Measurements from ENCODE around the gene ESAM. TPM values are rescaled to one million over a fixed set of nuclear protein-coding genes. Genes with fewer than 3 reads are reported as not detected.

Gene ESAM
- total and polyA plus RNA-seq, 2 donors (not counting 1 experiment from before 2014, with no cell fraction given) = 1.4 to 14.5 TPM

GRCh38 chr11:124751741-124752470, 10.2 kb downstream of the ESAM start, which contains the start of gene VSIG2:
TSS of gene VSIG2 (minus strand) at chr11:124752255. CDS start at chr11:124752137, 118 bp downstream.
- TF ChIP-seq CTCF (IDR thresholded peaks at IDR 0.05) = no peak
- TF ChIP-seq EZH2 (IDR thresholded peaks at IDR 0.05; ENCODE audit: borderline replicate concordance, insufficient read depth, low read depth, low read length, poor library complexity, severe bottlenecking) = no peak
- Mint-ChIP-seq H3K4me3 (no peak within 1 kb of the TSS), H3K4me1 (peaks cover 28% of the 10 kb centered on the region), H3K27me3 (peaks cover 4% of the 10 kb centered on the region), H3K9me3 (ENCODE audit: insufficient read depth) (no peaks in the 10 kb centered on the region), H3K27ac (no peak within 1 kb of the TSS)
- no peak for ATAC-seq (ENCODE audit: low read depth)
- no peaks in the 10 kb centered on the region for H3K9me3 ChIP-seq (ENCODE audit: control extremely low read depth in 1 of 3, control insufficient read depth in 2 of 3, insufficient read depth in 1 of 3, low read length in 2 of 3)
- H3K4me3 ChIP-seq (ENCODE audit: control extremely low read depth in 1 of 5, extremely low read depth in 1 of 5, insufficient read depth in 1 of 5, low read depth in 2 of 5, low read length in 4 of 5) = no peak within 1 kb of the TSS
- no peak within 1 kb of the TSS for H3K27ac ChIP-seq (ENCODE audit: low read length in 2 of 2)
- H3K79me2 ChIP-seq (ENCODE audit: control insufficient read depth, insufficient read depth, low read length) = peaks cover 8% of the 10 kb centered on the region
- ChIA-PET POLR2A (no interaction called here), CTCF (interaction anchor here (1.5 to 9.8 kb wide), 4 partner anchors 9 to 85 kb away, joined by 3 to 153 read pairs (median 13); partner anchors contain the start of gene ESAM)
- no peak for DNase-seq
- no peak within 1 kb of the TSS for H3K9ac ChIP-seq (ENCODE audit: low read length)
- WGBS (ENCODE audit: insufficient coverage) = 85% methylated on average over 27 of the region's 42 CpGs
- H3K4me2 ChIP-seq (replicated peaks; ENCODE audit: low read depth, low read length, poor library complexity, severe bottlenecking) = no peak within 1 kb of the TSS
- no peaks in the 10 kb centered on the region for H3K27me3 ChIP-seq (replicated peaks in 1 of 4; ENCODE audit: control extremely low read depth in 1 of 4, control insufficient read depth in 3 of 4, insufficient read depth in 4 of 4, low read length in 3 of 4)
- H4K20me1 ChIP-seq (ENCODE audit: control insufficient read depth, insufficient read depth, low read length, poor library complexity, severe bottlenecking) = no peaks in the 10 kb centered on the region
- H3K36me3 ChIP-seq (replicated peaks in 1 of 2; ENCODE audit: control extremely low read depth in 1 of 2, control insufficient read depth in 1 of 2, extremely low read depth in 1 of 2, insufficient read depth in 2 of 2, low read length in 1 of 2) = no peaks in the 10 kb centered on the region
- intact Hi-C loops (cut with micrococcal nuclease) = no loop called here
- H2AFZ ChIP-seq (ENCODE audit: insufficient read depth, low read depth, low read length, poor library complexity, severe bottlenecking) = no peak within 1 kb of the TSS
- H3K4me1 ChIP-seq (ENCODE audit: control insufficient read depth in 2 of 2, insufficient read depth in 2 of 2, low read length in 2 of 2) = peaks cover 24 to 35% of the 10 kb centered on the region in 2 donors

GRCh38 chr11:124751391-124751740, 10.7 kb downstream of the ESAM start:
- intact Hi-C loops (cut with micrococcal nuclease) = no loop called here
- DNase-seq (no peak), ATAC-seq (ENCODE audit: low read depth) (no peak)
- Histone ChIP-seq H3K36me3 (replicated peaks in 1 of 2; ENCODE audit: control extremely low read depth in 1 of 2, control insufficient read depth in 1 of 2, extremely low read depth in 1 of 2, insufficient read depth in 2 of 2, low read length in 1 of 2) (no peaks in the 10 kb centered on the region), H3K9ac (ENCODE audit: low read length) (no peak overlapping the region), H3K4me2 (replicated peaks; ENCODE audit: low read depth, low read length, poor library complexity, severe bottlenecking) (no peak overlapping the region), H4K20me1 (ENCODE audit: control insufficient read depth, insufficient read depth, low read length, poor library complexity, severe bottlenecking) (no peaks in the 10 kb centered on the region), H2AFZ (ENCODE audit: insufficient read depth, low read depth, low read length, poor library complexity, severe bottlenecking) (no peak overlapping the region), H3K4me1 (ENCODE audit: control insufficient read depth in 2 of 2, insufficient read depth in 2 of 2, low read length in 2 of 2) (peaks cover 24 to 35% of the 10 kb centered on the region in 2 donors), H3K4me3 (ENCODE audit: control extremely low read depth in 1 of 5, extremely low read depth in 1 of 5, insufficient read depth in 1 of 5, low read depth in 2 of 5, low read length in 4 of 5) (no peak overlapping the region), H3K27me3 (replicated peaks in 1 of 4; ENCODE audit: control extremely low read depth in 1 of 4, control insufficient read depth in 3 of 4, insufficient read depth in 4 of 4, low read length in 3 of 4) (no peaks in the 10 kb centered on the region), H3K79me2 (ENCODE audit: control insufficient read depth, insufficient read depth, low read length) (peaks cover 3% of the 10 kb centered on the region), H3K9me3 (ENCODE audit: control extremely low read depth in 1 of 3, control insufficient read depth in 2 of 3, insufficient read depth in 1 of 3, low read length in 2 of 3) (no peaks in the 10 kb centered on the region), H3K27ac (ENCODE audit: low read length in 2 of 2) (no peak overlapping the region)
- no peaks in the 10 kb centered on the region for H3K9me3 Mint-ChIP-seq (ENCODE audit: insufficient read depth)
- H3K4me3 Mint-ChIP-seq = no peak overlapping the region
- ChIA-PET POLR2A (no interaction called here), CTCF (interaction anchor here (9.8 kb wide), 1 partner anchor 11 kb away, joined by 153 read pairs; the partner anchor contains the start of gene ESAM)
- H3K27ac Mint-ChIP-seq = no peak overlapping the region
- no peak for TF ChIP-seq EZH2 (IDR thresholded peaks at IDR 0.05; ENCODE audit: borderline replicate concordance, insufficient read depth, low read depth, low read length, poor library complexity, severe bottlenecking)
- no peak for TF ChIP-seq CTCF (IDR thresholded peaks at IDR 0.05)
- WGBS (ENCODE audit: insufficient coverage) = 89% methylated on average over 11 of the region's 11 CpGs
- peaks cover 30% of the 10 kb centered on the region for H3K4me1 Mint-ChIP-seq
- no peaks in the 10 kb centered on the region for H3K27me3 Mint-ChIP-seq
